ENCODE data around the gene TRIM66. TPM values are rescaled to one million over a fixed set of nuclear protein-coding genes. Genes with fewer than 3 reads are reported as not detected.
"Not testable (repeated sequence)": the region's sequence is repeated elsewhere in the genome, so short reads cannot be mapped to it uniquely, and the experiment has no call there.

Gene TRIM66
- total RNA-seq, 1 donor from 2014 or later = 4.0 TPM

- DNase-seq (ENCODE audit: low read depth in 2 of 2) = no peak
Observed at GRCh38 chr11:8692417-8692816, 10.0 kb upstream of the TRIM66 start.

- DNase-seq (ENCODE audit: low read depth in 2 of 2) = no peak
Observed at GRCh38 chr11:8691601-8692000, 9.1 kb upstream of the TRIM66 start.

GRCh38 chr11:8690374-8691342, 8.2 kb upstream of the TRIM66 start:
- no peak for DNase-seq (ENCODE audit: low read depth in 2 of 2)

- DNase-seq (ENCODE audit: low read depth in 2 of 2) = no peak
Observed at GRCh38 chr11:8689726-8690255, 7.3 kb upstream of the TRIM66 start.

- peak; percentile 96 for DNase-seq (ENCODE audit: low read depth in 2 of 2)
Observed at GRCh38 chr11:8688414-8689362, 6.2 kb upstream of the TRIM66 start.

- no peak for DNase-seq (ENCODE audit: low read depth in 2 of 2)
Observed at GRCh38 chr11:8686325-8686724, 3.9 kb upstream of the TRIM66 start.

GRCh38 chr11:8685820-8686219, 3.4 kb upstream of the TRIM66 start:
- DNase-seq (ENCODE audit: low read depth in 2 of 2) = no peak

GRCh38 chr11:8685306-8685705, 2.8 kb upstream of the TRIM66 start:
- DNase-seq (ENCODE audit: low read depth in 2 of 2) = no peak

GRCh38 chr11:8684600-8685290, 2.3 kb upstream of the TRIM66 start:
- no peak for DNase-seq (ENCODE audit: low read depth in 2 of 2)

GRCh38 chr11:8683115-8683807, 796 bp upstream of the TRIM66 start:
- peak in 1 of 2 donors; percentile 66 for DNase-seq (ENCODE audit: low read depth in 2 of 2)

GRCh38 chr11:8681837-8682302, 595 bp downstream of the TRIM66 start:
- no peak for DNase-seq (ENCODE audit: low read depth in 2 of 2)

- no peak for DNase-seq (ENCODE audit: low read depth in 2 of 2)
Observed at GRCh38 chr11:8679006-8679405, 3.5 kb downstream of the TRIM66 start.

GRCh38 chr11:8676458-8676857, 6.0 kb downstream of the TRIM66 start:
- no peak for DNase-seq (ENCODE audit: low read depth in 2 of 2)

GRCh38 chr11:8674859-8675258, 7.6 kb downstream of the TRIM66 start:
- no peak for DNase-seq (ENCODE audit: low read depth in 2 of 2)

- DNase-seq (ENCODE audit: low read depth in 2 of 2) = no peak
Observed at GRCh38 chr11:8672346-8672745, 10.1 kb downstream of the TRIM66 start.

- peak; percentile 44 to 81 for DNase-seq (ENCODE audit: low read depth in 2 of 2)
Observed at GRCh38 chr11:8671651-8672062, 10.8 kb downstream of the TRIM66 start.

GRCh38 chr11:8671193-8671612, 11.3 kb downstream of the TRIM66 start:
- DNase-seq (ENCODE audit: low read depth in 2 of 2) = peak; percentile 47 to 93

GRCh38 chr11:8670081-8670480, 12.4 kb downstream of the TRIM66 start:
- not testable (repeated sequence) for DNase-seq (ENCODE audit: low read depth in 2 of 2)

GRCh38 chr11:8665222-8665621, 17.2 kb downstream of the TRIM66 start:
- DNase-seq (ENCODE audit: low read depth in 2 of 2) = no peak

All from lung microvascular endothelial cell (primary cell).